NCI-H2227 treated with DMSO at 0.1 percent for 48 hours (cell line): ENCODE results near the gene ACTL7B.
"Not testable (repeated sequence)": the region's sequence is repeated elsewhere in the genome, so short reads cannot be mapped to it uniquely, and the experiment has no call there.

Experiments used
- DNase-seq: peaks from one replicate; lab custom pipeline; 2025; lab: John Stamatoyannopoulos, UW

ACTL7B gene, protein sequence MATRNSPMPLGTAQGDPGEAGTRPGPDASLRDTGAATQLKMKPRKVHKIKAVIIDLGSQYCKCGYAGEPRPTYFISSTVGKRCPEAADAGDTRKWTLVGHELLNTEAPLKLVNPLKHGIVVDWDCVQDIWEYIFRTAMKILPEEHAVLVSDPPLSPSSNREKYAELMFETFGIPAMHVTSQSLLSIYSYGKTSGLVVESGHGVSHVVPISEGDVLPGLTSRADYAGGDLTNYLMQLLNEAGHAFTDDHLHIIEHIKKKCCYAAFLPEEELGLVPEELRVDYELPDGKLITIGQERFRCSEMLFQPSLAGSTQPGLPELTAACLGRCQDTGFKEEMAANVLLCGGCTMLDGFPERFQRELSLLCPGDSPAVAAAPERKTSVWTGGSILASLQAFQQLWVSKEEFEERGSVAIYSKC

DNA sequence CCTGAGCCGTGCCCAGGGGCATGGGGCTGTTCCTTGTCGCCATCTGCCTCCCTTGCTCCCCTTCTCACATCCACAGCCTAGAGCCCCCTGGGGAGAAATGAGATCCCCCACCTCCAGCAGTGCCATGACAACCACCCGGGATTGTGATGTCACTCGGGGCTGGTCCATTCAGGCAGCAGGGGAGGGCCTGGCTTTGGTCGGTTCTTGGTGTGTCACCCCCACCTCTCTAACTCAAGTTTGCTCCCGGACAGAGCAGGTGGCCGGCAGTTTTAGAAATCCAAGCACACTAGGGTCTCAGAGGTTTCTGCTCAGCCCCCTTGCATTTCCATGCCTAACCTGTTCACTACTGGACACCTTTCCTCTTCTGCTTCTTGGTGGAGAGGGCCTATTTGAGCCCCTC, at the start of gene ACTL7B:
TSS of gene ACTL7B (minus strand) at position 99 of the 400 bp plus-strand sequence. CDS start at position 43, 56 bp downstream.
- DNase-seq, result no peak

- no peak for DNase-seq
Measured at GRCh38 chr9:108905494-108905893, 49.7 kb upstream of the ACTL7B start.

DNA sequence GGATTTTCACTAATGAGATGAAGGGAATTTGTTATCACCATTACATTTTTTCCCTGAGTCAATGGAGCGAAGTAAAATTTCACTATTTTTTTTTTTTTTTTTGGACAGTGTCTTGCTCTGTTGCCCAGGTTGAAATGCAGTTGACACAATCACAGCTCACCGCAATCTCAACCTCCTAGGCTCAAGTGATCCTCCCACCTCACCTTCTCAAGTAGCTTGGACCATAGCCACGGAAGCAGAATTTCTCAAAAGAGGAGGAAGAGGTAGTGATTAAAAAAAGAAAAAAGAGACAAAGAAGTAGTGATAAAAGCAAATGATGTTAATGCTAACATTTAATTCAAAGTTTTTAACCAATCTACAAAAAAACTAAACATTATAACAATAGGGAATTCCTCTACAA, 48.4 kb upstream of the ACTL7B start:
- DNase-seq, result no peak

DNA sequence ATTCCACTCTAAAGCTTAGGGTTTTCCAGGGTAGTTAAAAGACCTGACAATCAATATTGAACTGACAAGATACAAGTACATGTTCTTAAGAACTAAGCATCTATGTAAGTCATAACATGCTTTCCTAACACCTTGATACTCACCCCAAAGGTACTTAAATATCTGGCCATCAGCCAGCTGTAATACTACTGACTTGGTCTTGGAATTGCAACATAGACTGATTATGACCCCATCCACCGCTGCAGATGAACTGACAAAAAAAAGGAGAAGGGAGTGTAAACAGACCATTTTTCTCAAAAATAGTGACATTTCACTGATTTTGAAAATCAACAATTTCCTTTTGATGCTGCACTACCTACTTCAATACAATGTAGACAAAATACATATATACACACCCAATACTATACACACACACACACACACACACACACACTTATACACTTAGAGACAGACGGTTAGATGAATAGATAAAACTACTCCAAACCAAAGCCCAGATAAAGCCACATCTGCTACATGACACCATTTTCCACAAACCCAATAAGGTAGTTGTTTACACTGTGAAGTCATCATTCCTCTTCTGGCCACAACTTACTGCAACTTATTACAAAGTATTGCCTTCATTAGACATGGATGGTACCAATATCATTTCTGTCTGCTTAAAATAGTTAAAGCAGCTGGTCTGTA, 47.8 kb upstream of the ACTL7B start:
- no peak for DNase-seq

GRCh38 chr9:108900176-108900575, 44.4 kb upstream of the ACTL7B start:
- no peak for DNase-seq

DNA sequence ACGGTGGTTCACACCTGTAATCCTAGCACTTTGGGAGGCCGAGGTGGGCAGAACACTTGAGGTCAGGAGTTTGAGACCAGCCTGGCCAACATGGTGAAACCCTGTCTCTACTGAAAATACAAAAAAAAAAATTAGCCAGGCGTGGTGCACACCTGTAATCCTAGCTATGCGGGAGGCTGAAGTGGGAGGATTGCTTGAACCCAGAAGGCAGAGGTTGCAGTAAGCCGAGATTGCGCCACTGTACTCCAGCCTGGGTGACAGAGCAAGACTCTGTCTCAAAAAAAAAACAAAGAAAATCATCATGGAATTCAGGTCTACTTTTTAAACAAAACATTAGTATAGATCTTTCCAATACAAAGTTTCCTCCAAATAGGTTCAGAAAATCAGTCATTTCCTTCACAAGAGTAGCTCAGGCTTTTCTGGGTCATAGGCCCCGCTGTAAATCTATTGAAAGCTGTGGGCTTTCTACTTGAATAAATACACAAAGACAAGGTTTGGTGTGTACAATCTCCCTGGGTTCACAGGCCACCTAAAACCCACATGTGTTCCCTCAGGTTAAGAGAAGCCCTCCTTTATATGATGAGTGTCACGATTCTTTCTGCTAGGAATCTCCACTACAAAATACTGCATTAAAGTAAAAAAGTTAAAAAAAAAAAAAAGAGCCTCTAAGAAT, 43.4 kb upstream of the ACTL7B start:
- not testable (repeated sequence) for DNase-seq

DNA sequence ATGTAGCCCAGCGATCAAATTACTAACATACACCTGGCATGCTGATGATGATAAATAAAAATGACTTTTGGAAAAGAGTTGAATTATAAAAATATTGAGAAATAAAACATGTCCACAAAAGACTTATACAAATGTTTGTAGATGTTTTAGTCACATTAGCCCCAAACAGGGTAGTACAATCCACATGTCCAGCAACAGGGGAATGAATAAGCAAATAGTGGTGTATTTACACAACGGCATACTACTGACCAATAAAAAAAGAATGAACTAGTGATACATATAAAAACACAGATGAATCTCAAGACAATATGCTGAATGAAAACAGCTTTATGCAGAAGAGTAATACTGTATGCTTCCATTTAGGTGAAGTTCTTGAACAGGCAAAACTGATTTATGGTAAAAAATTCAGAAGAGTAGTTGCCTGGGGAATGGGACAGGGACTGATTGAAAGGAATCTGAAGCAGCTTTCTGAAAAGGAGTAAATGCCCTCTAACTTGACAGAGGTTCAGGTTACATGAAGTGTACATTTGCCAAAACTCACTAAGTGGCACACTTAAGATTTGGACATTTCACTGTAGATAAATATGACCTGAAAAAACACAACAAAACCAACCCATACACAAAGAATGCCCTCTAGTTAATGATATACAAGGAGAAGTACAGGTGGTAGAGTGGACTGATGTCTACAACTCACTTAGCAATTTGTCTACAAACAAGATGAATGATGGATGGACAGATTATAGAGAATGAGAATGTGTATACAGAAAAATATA, 41.7 kb upstream of the ACTL7B start:
- DNase-seq, result no peak

DNA sequence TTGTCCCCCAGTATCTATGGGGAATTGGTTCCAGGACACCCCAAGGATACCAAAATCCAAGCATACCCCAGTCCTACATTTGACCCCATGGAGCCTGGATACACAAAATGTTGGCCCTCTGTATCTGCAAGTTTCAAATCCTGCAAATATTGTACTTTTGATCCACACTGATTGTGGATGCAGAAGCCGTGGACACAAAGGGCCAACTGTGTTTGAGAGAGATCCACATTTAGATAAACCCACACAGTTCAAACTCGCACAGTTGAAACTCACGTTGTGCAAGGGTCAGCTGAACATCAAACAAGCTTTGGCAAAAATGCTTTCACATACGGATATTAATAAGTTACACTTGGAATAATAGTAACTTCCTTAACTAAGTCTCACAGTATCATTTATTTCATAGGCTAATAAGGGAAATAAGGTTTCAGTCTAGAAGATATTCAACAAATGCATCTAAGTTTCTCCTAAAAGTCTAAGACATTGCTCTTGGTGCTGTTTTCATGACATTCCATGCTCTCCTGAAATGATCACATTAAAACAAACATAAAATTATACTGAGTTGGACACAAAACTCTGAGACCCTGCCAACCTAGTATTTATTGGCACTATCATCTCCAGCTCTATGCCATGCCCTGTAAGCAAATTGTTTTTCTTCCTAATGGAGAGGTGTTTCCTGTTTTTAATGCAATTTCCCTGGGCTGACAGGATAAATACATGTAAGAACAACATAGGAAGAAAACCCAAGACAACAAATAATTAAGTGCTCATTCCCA, 38.6 kb upstream of the ACTL7B start:
- no peak for DNase-seq

- DNase-seq, result no peak
Measured at GRCh38 chr9:108889649-108890067, 33.9 kb upstream of the ACTL7B start.

DNA sequence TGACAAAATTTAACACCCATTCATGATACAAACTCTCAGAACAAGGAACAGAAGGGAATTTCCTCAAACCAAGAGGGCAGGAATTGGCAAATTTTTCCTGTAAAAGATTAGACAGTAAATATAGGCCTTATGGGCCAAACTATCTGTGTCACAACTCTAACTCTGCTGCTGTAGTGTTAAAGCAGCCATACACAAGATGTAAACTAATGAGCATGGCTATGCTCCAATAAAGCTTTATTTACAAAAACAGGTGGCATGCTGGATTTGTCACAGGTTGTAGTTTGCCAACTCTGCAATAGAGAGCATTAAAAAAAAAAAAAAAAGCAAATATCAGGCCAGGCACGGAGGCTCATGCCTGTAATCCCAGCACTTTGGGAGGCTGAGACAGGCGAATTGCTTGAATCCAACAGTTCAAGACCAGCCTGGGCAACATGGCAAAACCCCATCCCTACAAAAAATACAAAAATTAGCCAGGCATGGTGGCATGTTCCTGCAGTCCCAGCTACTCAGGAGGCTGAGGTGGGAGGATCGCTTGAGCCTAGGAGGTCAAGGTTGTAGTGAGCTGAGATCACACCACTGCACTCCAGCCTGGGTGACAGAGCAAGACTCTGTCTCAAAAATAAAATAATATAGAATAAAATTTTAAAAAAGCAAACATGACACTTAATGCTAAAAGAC, 30.9 kb upstream of the ACTL7B start:
- DNase-seq, result not testable (repeated sequence)

DNA sequence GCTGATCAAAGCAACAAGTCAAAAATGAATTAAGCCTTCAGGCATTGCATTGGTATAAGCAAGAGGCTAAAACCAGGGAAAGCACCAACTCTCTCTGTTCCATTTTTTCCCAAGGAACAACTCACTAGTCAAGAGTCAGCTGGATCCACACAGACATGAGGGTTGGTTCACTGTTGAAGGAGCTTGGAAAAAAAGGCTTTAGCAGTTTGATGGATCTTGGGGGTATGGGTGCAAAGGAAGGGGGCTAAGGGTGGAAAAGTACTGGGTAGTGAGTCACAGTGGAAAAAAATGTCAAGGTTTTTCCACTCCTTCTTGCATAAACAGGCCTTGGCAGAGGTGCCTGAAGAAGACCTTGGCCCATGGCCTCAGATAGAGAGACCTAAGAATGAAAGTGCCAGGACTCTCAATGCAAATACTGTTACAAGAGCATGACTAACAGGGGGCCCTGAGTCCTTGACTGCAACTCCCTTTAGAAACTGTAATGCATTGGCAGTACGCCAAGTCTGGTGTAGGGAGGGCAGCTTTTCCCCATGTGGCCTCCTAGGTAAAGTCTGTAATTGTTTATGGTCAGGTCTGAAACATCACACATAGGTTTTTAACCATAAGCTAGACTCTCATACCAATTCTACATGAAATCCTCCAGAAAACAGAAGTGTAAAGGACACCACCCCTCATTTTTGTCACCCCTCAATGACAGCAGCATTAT, 30.0 kb upstream of the ACTL7B start:
- DNase-seq, result peak; percentile 59

- no peak for DNase-seq
Measured at GRCh38 chr9:108884701-108885100, 28.9 kb upstream of the ACTL7B start.

GRCh38 chr9:108883085-108883484, 27.3 kb upstream of the ACTL7B start:
- DNase-seq, result no peak

DNA sequence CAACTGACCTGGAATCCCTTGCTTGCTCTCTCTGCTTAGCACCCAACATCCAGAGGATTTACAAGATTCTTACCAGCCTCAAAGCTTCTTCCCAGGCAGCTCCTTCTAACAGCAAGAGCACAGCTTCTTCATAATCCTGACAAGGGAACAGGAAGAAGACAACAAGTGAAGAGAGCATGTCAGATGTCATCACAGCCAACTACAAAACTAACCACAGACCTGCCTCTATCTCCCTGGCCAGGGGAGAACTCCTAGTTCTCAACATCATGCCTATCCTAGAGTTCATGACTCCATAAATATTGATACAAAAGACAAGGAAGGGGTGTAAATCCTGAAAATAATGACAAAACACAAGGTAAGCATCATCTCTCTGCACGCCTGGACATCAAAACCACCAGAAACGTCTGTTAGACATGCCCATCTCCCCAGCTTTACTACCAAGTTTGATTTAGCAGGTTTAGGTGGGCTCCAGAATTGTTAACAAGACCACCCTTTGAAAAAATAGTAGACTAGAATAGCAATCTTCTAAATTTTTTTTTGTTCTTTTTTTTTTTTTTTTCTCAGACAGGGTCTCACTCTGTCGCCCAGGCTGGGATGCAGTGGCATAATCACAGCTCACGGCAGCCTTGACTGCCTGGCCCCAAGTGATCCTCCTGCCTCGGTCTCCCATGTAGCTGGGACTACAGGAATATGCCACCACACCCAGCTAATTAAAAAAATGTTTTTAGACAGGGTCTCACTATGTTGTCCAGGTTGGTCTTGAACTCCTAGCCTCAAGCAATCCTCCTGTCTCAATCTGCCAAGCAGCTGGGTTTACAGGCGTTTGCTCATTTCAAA, 26.5 kb upstream of the ACTL7B start:
- DNase-seq, result no peak

- DNase-seq, result no peak
Measured at GRCh38 chr9:108880738-108881316, 25.0 kb upstream of the ACTL7B start.

GRCh38 chr9:108877524-108877923, 21.7 kb upstream of the ACTL7B start:
- no peak for DNase-seq

GRCh38 chr9:108876425-108876824, 20.6 kb upstream of the ACTL7B start:
- no peak for DNase-seq

DNA sequence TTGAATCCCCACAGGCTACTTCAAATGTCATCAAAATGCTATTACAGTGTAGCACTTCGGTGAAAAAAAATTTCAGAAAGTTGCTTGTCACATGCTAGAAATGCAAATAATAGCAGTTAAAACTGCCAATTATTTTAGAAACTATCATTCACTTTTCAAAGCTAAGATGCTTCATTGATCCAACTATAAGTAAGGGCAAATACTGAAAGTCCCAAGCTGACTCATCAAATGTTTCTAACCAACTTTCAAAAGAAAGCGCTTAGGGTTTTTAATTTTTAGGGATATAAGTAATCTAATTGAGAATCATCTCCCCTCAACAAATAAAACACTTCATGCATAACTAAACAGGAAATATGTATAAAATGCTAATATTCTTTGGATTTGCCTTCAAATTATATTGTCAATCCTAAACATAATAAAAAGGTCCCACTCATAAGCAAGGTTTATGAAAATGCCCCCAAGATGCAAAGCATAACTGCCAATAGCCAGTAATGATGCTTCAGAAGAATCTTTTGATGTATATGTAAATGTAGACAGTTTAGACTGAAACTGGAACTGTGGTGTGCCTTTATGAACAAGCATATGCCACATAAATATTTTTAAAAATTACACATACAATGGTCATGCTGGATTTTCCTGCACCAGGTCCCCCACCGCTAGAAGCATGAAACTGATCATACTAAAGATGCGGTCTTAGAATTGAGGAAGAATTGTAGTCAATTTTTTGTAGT, 18.4 kb upstream of the ACTL7B start:
- no peak for DNase-seq
